Measurements from ENCODE around the gene ACOT7.

DNA sequence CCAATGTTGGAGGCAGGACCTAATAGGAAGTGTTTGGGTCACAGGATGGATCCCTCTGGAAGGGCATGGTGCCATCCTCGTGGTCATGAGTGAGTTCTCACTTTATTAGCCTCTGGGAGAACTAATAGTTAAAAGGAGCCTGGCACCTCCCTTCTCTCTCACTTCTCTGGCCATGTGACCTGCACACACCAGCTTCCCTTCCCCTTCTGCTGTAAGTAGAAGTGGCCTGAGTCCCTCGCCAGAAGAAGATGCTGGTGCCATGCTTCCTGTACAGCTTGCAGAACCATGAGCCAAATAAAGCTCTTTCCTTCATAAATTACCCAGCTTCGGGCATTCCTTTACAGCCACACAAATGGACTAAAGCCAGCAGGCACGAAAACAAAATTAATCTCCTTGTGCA is 23.6 kb downstream of the ACOT7 start:
- TF ChIP-seq, protein P1, sequence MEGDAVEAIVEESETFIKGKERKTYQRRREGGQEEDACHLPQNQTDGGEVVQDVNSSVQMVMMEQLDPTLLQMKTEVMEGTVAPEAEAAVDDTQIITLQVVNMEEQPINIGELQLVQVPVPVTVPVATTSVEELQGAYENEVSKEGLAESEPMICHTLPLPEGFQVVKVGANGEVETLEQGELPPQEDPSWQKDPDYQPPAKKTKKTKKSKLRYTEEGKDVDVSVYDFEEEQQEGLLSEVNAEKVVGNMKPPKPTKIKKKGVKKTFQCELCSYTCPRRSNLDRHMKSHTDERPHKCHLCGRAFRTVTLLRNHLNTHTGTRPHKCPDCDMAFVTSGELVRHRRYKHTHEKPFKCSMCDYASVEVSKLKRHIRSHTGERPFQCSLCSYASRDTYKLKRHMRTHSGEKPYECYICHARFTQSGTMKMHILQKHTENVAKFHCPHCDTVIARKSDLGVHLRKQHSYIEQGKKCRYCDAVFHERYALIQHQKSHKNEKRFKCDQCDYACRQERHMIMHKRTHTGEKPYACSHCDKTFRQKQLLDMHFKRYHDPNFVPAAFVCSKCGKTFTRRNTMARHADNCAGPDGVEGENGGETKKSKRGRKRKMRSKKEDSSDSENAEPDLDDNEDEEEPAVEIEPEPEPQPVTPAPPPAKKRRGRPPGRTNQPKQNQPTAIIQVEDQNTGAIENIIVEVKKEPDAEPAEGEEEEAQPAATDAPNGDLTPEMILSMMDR (conservative IDR thresholded peaks at IDR 0.05; ENCODE audit: low read length): no peak
- TF ChIP-seq EZH2phosphoT487 (IDR thresholded peaks at IDR 0.05; ENCODE audit: borderline replicate concordance): no peak

Data from Loucy (cell line).